ENCODE data around the gene SALL3.

Gene SALL3

DNA sequence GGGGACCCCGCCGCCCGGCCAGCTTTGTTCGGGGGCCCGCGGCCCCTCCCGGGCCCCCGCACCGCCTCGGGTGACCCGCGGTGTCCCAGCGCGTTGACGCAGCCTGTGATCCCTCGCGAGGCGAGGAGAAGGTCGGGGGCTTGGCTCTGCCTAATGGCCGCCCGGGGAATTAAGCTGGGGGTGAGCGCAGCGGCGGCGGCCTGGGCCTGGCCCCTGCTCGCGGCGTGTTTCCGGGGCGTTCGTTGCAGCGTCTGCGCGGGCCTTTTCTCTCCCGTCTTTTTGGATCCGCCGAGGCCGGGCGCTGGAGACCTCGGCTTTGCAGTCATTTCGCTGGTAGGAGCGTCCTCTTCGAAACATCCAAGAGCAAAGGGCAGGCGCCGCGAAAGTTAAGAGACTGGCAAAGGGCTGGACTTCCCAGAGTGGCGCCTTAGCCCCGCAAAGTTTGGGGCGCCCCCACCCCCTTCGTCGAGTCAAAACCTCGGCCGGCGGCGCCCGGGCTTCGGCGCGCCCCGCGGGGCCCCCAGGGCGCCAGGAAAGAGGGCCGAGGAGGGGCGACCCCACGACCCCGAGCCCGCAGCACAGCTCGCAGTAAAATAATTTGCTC lies 1.3 kb downstream of the SALL3 start:
- DNase-seq (ENCODE audit: low read depth) = no peak

DNA sequence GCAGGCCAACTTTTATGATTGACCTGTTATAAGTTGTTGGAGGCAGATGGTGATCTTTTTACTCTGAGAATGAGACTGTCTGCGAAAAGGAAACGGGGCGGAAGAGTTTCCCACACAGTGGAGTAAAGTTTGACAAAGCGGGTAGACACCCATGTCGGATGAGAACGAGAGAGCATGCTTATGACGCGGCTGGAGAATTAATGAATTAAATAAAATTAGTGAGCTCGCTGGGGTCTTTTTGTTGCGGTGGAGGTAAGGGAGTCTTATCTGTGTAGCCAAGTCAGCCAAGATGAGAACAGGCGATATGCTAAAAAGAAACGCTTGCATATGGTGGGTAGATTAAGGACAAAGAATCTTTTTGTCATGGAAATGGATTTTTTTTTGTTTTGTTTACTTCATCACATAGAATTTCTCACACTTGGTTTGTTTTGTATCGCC lies 1.8 kb downstream of the SALL3 start:
- DNase-seq (ENCODE audit: low read depth) = no peak

DNA sequence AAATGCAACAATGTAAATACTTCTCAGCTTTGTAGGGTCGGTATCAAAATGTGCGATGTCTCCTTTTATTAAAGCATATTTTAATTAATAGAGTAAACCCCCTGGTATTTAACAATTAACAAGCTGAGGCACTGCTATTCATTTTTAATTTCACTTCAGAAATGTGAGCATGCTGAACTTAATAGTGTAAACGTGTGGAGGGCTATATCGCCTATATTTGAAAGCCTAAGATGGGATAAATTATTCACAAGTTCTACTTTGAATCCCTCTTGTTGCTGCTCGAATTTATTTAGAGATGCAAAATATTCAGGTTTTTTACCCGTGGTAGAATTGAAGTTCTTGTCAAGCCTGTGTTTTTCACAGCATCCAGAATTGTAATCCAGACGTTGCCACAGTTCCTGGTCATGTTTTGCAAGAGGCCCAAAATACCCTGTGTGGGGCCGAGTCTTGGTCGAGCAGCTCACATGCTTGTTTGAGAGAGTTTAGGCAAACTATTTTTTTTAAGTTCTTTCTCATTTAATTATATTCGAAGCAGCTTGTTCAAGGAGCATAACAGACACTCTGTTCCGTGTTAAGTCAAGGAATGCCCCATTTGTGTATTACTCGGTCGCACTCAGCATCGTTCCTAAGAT lies 2.5 kb downstream of the SALL3 start:
- DNase-seq (ENCODE audit: low read depth) = no peak

DNA sequence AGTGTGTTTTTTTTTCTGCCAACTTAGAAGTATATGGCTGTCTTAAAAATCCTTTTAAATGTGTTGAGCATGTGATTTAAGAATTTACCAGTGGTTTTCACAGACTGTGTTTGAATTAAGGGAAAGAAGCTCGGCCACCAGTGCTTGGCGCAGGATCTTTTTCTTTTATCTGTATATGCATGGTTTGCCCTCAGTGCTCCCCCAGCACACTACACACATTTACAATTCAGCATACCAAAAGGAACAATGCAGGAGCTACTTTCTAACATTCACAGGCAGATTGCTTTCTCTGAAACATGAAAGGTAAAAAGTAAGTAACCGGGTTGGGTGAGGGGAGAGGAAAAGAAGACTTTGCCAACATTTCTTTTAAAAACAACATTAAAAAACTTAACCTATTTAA lies 3.9 kb downstream of the SALL3 start:
- no peak for DNase-seq (ENCODE audit: low read depth)

DNA sequence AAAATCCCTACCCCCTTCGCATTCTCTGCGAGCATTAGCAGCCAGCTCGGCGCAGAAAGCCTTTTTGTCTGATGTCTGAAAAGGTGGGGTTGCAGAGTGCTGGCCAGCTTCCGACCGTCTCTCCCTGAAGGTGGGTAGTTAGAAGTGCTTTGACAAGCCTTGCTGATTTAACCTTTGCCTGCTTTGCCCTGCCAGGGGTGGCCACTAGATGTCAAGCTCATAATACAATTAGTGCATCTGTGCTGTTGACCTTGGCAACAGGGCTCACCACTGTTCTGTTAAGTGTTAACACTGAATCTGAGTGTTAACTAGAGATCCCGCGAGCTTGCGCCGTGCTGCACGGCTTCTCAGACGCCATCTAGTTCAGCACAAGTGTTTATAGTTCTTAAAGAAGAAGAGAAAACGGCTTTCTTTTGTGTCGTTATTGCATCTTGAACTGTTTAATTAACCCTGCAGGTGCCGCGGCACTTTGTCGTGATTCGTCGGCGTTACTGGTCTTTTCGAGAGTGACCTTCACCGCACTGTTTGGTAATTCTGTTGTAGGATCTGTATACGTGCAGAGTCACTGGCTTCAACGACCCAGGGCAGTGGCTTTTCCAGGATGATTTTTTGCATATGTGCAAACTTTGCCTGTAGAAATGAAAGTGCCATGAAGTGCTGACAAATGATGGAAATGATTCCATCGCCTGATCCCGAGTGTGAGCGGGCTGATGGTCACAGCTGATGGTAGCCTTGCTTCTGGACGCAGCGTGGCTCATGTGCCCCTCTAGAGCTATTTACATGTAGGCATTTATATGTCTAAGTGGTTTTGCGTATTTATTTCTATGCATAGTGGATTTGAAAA lies 5.5 kb downstream of the SALL3 start:
- DNase-seq (ENCODE audit: low read depth) = no peak

DNA sequence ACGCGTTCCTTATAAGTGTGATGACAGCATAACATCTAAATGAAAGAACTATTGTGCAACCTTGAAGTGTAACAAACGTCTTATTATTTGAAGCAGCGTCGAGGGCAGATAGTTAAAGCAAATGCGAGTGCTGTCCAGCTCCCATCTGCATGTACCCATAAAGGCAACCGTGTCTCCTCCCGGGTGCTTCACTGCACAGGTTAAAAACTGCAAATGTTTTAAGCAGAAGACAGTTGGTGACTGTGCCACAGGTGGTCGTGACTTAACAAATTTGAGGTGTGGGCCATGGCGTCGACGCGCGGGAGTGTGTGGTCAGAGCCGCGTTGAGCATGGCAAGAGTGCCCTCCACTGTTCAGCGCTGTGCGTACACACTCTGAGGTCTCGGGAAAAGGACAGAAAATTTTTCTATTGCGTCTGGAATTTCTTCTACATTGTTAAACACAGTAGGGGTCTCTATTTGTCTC lies 6.4 kb downstream of the SALL3 start:
- no peak for DNase-seq (ENCODE audit: low read depth)

DNA sequence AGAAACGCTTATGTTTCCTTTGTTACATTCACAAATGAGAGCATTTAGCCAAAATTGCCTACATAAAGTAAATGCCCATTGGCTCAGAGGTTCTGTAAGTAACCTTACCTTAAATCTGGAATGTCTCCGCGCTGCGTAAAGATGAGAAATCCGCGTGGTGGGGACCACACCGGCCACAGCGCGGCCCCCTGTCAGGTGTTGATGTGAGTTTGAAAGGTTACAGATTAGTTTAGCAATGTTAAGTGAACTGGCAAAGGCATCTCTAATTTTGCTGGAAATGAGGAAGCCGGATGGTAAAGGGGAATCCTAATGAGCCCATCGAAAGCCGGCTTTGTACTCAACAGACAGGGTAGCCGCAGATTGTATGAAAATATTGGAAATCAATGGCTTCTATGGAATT lies 11.8 kb downstream of the SALL3 start:
- DNase-seq (ENCODE audit: low read depth) = no peak

DNA sequence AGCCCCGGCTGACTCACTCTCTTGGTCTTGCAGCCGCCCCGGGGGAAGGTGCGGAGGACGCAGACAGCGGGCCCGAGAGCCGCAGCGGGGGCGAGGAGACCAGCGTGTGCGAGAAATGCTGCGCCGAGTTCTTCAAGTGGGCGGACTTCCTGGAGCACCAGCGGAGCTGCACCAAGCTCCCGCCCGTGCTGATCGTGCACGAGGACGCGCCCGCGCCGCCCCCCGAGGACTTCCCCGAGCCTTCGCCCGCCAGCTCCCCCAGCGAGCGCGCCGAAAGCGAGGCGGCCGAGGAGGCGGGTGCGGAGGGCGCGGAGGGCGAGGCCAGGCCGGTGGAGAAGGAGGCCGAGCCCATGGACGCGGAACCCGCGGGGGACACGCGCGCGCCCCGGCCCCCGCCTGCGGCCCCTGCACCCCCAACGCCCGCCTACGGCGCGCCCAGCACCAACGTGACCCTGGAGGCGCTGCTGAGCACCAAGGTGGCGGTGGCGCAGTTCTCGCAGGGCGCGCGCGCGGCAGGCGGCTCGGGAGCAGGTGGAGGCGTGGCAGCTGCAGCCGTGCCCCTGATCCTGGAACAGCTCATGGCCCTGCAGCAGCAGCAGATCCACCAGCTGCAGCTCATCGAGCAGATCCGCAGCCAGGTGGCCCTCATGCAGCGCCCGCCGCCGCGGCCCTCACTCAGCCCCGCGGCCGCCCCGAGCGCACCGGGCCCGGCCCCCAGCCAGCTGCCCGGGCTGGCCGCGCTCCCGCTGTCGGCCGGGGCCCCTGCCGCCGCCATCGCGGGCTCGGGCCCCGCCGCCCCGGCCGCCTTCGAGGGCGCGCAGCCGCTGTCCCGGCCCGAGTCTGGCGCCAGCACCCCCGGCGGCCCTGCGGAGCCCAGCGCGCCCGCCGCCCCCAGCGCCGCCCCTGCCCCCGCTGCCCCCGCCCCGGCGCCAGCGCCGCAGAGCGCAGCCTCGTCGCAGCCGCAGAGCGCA lies 12.7 kb downstream of the SALL3 start:
- DNase-seq (ENCODE audit: low read depth) = no peak

DNA sequence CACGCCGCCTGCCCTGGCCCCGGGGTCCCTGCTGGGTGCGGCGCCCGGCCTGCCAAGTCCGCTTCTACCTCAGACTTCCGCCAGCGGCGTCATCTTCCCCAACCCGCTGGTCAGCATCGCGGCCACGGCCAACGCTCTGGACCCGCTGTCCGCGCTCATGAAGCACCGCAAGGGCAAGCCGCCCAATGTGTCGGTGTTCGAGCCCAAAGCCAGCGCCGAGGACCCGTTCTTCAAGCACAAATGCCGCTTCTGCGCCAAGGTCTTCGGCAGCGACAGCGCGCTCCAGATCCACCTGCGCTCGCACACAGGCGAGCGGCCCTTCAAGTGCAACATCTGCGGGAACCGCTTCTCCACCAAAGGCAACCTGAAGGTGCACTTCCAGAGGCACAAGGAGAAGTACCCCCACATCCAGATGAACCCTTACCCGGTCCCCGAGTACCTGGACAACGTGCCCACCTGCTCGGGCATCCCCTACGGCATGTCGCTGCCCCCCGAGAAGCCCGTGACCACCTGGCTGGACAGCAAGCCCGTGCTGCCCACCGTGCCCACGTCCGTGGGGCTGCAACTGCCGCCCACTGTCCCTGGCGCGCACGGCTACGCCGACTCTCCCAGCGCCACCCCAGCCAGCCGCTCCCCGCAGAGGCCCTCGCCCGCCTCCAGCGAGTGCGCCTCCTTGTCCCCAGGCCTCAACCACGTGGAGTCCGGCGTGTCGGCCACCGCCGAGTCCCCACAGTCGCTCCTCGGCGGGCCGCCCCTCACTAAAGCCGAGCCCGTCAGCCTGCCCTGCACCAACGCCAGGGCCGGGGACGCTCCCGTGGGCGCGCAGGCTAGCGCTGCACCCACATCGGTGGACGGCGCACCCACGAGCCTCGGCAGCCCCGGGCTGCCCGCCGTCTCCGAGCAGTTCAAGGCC lies 13.7 kb downstream of the SALL3 start:
- no peak for DNase-seq (ENCODE audit: low read depth)

DNA sequence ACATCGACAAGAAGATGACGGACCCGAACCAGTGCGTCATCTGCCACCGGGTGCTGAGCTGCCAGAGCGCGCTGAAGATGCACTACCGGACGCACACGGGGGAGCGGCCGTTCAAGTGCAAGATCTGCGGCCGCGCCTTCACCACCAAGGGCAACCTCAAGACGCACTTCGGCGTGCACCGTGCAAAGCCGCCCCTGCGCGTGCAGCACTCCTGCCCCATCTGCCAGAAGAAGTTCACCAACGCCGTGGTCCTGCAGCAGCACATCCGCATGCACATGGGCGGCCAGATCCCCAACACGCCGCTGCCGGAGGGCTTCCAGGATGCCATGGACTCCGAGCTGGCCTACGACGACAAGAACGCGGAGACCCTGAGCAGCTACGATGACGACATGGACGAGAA lies 14.4 kb downstream of the SALL3 start:
- no peak for DNase-seq (ENCODE audit: low read depth)

DNA sequence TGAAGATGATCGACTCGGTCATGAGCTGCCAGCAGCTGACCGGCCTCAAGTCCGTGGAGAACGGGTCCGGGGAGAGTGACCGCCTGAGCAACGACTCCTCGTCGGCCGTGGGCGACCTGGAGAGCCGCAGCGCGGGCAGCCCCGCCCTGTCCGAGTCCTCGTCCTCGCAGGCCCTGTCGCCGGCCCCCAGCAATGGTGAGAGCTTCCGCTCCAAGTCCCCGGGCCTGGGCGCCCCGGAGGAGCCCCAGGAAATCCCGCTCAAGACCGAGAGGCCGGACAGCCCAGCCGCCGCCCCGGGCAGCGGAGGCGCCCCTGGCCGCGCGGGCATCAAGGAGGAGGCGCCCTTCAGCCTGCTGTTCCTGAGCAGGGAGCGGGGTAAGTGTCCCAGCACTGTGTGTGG lies 14.9 kb downstream of the SALL3 start:
- no peak for DNase-seq (ENCODE audit: low read depth)

DNA sequence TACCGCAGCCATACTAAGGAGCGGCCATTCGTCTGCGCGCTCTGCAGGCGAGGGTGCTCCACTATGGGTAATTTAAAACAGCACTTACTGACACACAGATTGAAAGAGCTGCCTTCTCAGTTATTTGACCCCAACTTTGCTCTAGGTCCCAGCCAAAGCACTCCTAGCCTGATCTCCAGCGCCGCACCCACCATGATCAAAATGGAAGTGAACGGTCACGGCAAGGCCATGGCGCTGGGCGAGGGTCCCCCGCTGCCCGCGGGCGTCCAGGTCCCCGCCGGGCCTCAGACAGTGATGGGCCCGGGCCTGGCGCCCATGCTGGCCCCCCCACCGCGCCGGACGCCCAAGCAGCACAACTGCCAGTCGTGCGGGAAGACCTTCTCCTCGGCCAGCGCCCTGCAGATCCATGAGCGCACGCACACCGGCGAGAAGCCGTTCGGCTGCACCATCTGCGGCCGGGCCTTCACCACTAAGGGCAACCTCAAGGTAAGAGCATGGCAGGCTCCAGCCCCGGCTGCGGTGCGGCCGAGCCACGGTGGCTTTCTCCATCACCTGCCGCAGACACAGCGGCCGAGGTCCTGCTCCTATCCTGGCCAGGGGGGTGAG lies 15.5 kb downstream of the SALL3 start:
- DNase-seq (ENCODE audit: low read depth) = no peak

DNA sequence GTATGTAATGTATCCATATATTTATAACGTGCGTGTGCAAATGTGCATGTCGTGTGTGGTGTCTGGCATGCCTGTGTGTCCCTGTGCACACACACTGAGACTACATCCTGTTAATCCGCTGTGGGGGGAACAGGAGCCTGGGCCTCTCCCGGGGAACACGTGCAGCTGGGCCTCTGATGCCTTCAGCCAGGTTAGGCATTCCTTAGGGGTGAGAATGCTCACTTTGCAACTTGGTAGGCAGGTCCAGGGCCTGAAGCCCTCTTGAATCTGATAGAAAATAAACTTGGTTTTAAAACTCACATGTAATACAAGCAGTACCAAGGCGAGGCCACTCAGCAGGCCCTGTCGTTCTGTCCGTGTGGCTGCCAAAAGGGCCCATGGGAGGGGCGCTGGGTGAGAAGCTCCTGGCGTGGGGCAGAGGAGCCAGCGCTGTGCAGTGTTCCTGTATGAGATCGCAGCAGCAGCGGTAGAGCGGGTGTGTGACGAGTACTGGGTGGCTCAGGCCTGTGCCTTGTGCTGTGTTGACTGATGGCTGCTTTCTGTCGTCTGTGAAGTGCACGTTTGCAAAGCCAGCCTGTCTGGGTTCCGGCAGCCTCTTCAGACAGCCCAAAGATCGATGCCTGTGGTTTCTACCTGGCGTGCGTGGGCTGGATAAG lies 16.2 kb downstream of the SALL3 start:
- DNase-seq (ENCODE audit: low read depth) = no peak

DNA sequence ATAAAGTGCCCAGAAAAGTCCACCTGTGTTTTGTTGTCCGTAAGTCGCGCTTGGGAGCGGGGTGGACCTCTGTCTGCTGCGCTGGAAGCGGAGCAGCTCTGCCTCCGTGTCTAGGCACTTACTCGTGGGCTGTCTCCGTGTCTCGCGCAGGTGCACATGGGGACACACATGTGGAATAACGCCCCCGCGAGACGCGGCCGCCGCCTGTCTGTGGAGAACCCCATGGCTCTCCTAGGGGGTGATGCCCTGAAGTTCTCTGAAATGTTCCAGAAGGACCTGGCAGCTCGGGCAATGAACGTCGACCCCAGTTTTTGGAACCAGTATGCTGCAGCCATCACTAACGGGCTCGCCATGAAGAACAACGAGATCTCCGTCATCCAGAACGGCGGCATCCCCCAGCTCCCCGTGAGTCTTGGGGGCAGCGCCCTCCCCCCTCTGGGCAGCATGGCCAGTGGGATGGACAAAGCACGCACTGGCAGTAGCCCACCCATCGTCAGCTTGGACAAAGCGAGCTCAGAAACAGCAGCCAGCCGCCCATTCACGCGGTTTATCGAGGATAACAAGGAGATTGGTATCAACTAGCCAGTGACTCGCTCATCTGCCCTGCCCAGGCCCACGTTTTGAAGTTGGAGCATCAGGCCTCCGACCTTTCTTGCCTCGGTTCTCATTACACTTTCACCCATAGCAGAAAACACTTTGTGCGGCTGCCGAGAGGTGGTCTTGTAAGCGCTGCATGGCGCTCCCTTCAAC lies 17.3 kb downstream of the SALL3 start:
- DNase-seq (ENCODE audit: low read depth) = no peak

DNA sequence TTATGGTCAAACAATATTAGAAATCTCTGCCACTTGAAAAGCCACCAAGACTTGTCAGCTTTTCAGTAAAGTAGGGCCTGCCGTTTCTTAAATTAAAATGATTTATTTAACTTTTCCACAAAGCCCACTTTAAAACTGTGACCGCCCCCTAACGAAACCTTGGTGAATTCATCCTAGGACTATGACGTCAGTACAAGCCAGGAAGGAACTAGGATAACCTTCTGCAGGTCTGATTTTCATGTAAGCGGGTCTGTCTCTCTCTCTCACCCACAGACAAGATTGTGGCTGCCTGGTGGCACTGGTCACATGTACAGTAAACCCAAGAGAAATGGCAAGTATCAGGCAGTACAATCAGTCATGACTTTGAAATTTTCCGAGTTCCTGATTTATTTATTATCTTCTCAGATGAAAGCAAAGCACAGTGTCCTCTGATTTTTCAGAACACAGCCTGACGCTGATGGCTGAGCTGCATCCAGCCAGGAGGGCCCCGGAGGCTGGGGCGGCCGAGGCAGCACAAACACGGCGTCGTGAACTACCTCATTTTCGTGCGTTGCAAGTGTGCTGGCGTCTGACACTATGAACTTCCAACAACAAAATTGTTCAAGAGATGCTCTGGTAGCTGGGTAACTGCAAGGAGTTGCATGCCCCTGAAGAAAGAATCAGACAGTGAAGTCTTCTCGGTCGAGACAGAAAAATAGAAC lies 18.9 kb downstream of the SALL3 start:
- DNase-seq (ENCODE audit: low read depth) = no peak

DNA sequence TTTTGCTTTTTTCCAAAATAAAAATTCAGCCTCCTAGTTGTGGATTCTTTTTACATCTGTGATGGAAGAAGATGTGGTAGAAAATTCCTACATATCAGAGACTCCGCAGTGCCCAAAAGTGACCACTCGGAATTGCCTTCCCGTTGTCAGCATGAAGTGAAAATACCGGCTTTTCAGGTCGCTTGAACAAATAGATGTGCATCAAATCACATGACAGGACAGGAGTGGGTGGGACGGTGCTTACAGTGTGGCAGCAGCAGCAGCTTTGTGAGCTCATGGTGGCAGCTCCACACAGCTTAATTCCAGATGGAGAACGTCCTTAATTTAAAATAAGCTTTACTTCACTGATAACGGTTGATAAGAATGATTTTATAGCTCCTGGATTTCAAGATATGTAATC lies 20.3 kb downstream of the SALL3 start:
- no peak for DNase-seq (ENCODE audit: low read depth)

DNA sequence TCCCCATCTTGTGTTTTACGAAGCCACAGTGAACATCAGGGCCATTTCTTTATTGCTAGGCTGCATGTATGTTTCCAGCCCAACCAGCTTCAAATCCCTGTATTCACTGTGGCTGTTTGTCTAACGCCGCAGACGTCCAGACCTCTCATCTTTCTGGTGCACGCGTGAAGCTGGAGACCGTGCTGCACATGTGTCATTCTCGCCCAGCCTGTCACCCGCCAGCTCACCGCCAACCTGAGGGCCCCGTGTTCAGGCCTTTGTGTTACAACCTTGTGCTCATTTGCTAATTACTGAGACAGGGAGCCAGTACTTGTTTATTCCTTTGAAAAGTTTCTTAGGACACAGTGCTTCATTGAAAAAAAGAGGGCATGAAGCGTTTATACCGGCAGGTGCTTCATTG lies 21.4 kb downstream of the SALL3 start:
- DNase-seq (ENCODE audit: low read depth) = no peak

DNA sequence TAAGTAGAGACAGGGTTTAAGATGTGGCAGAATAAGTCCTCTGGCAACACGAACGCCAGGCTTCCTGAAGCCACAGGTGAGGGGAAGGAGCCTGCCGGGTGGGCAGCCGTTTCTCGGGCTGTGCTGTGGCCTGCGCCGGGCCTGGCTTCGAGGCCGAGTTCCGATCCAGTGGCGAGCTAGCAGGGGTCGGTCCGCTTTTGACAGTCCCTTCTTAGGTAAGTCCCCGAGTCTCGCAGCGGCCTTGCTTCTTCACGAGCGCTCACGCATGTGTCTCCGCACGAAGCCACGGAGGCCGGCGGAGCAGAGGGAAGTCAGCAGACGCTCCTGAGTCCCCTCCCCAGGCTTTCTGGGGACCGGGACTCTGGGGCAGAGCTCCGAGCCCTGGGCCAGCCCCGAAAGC lies 26.0 kb downstream of the SALL3 start:
- no peak for DNase-seq (ENCODE audit: low read depth)
